Muscle of back (tissue), 13 donors: Measurements from ENCODE around the gene SHCBP1L. TPM values are rescaled to one million over a fixed set of nuclear protein-coding genes. Genes with fewer than 3 reads are reported as not detected.
A peak's percentile ranks its signal among the peaks of the same experiment; 100 is the strongest.

Experiments used
- DNase-seq, 3 donors: peaks; one replicate each; pipeline versions ENCODE4 v3.0.0 to v3.0.0-alpha.2; 2013
- long read RNA-seq, 9 donors: transcript quantifications; one replicate each; lab custom pipeline, GENCODE V29; 2026
- polyA plus RNA-seq, 10 donors: library from polyadenylated mRNA; unstranded; fragments of 120-200 nt; gene quantifications; one replicate each; pipeline ENCODE4 v1.2.1, GENCODE V29; 2013; ENCODE audit not compliant: insufficient read length in 10 of 10

SHCBP1L gene
- polyA plus RNA-seq = 1 to 10 TPM in 1 of 10 donors, under 1 TPM in 9; 0.15 to 1.0 (median 0.39) TPM
- long read RNA-seq, donor 1 = 0 reads
- long read RNA-seq, donor 2 = 0 reads
- long read RNA-seq, donor 3 = 0 reads
- long read RNA-seq, donor 4 = 0 reads
- long read RNA-seq, donor 5 = 0 reads
- long read RNA-seq, donor 6 = 0 reads
- long read RNA-seq, donor 7, partial matches to known transcripts = 0 of 1 reads
- long read RNA-seq, donor 7, other reads (novel, unspliced or antisense) = 0 of 1 reads
- long read RNA-seq, donor 8 = 0 reads
- long read RNA-seq, donor 9 = 0 reads

- peak in 2 of 3 donors; percentile 41 to 77 for DNase-seq
These were observed at the start of gene SHCBP1L for GRCh38 chr1:182952677-182953444. Gene SHCBP1L (minus strand): TSS chr1:182953166. CDS start chr1:182953133, 33 bp downstream.

DNA sequence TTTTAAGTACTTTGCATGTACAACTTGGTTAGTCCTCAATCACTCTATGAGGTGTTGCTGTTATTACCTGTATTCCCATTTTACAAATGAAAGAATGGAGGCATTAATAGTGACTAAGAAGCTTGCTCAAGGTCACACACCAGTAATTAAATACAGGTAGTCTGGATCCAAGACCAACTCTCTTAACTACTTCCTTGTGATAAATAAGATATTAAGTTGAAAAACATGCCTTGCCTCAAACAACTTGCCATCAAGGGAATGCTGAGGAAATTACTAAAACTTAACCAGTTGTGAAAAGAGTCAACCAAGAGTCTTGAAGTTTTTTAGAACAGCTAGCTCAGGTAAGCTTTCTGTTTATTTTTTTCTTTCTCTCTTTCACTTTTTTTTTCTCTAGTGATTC lies 49.3 kb upstream of the SHCBP1L start:
- no peak for DNase-seq

GRCh38 chr1:183000167-183000962 lies 47.4 kb upstream of the SHCBP1L start:
- peak in 1 of 3 donors; percentile 18 for DNase-seq

DNA sequence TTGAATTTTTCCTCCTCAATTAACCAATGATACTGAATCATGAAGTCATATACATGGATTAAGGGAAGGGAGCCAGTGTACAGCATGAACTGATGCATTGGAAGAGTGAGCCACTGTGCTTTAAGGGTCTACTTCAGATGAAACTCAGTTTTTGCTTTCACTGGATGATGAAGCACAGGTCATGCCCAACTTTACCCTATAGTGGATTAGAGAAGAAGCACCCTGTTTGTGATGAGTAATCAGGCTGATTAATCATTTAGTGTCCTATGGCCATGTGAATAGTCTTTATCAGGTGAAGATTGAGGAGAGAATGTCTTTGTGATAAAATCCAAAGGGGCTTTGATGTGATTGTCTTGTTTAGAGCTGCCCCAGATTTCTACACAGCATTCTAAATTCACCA lies 45.5 kb upstream of the SHCBP1L start:
- no peak for DNase-seq

GRCh38 chr1:182996816-182997215 lies 43.9 kb upstream of the SHCBP1L start:
- DNase-seq = no peak

DNA sequence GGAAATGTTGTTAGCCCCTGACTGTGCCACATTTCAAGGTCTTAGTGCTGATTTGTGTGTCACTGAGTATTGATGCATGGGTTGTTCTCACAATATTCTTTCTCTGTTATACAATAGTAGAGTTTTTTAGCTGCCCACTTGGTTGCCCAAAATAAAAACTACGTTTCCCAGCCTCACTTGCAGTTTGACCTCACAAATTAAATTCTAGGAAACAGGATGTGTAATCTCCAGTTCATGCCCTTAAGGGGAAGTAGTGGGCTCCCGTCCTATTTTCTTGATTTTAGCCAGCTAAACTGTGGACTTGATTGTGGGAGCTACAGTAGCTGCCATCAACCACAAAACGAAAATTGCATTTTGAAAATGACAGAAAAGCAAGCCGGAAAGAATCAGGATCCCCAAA lies 42.9 kb upstream of the SHCBP1L start:
- DNase-seq = no peak

DNA sequence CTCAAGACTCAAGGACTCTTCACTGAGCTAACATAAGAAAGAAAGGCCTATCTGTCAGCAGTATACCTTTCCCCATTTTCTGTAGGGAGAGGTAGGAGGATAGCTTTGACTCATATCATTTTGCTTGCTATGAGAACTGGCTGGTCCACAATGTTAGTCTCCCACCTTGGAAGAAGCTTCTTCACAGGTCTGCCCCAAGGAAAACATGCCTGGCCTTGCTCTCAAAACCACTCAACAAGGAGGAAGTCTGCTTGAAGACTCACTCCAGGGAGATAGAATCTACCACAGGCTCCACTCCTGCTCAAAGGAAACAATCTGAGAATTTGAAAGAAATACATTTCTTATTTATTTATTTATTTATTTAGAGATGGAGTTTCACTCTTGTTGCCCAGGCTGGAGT lies 40.8 kb upstream of the SHCBP1L start:
- no peak for DNase-seq

- DNase-seq = no peak
These were observed 37.6 kb upstream of the SHCBP1L start for GRCh38 chr1:182990413-182991144.

DNA sequence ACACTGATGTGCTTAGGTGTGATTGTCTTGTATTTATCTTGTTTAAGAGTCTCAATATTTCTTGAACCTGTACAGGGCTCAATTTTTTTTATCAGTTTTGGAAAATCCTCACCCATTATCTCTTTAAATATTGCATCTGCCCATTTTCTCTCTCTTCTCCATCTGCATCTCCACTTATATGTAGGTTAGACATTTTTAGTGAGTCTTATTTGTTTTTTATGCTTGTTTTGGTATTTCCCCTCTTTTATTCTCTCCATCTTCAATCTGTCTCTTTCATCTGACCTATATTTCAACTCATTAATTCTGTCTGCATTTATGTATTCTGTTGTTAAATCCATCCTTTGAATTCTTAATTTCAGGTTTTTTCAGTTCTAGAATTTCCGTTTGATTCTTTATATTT lies 32.9 kb upstream of the SHCBP1L start:
- no peak for DNase-seq

DNA sequence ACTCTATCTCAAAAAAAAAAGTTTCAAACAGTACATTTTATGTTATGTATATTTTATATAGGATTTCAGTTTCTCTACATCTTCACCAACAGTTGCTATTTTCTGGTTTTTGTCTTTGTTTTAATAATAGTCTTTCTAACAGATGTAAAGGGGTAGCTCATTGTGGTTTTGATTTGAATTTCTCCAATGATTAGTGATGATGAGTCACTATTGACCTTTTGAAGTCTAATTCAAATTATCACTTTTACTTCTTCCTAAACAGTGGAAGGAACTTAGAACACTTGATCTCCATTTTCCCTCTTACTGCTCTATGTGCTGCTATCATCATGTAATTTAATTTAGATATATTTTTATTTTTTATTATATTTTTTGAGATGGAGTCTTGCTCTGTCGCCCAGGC lies 31.7 kb upstream of the SHCBP1L start:
- no peak for DNase-seq

- DNase-seq = no peak
These were observed 31.2 kb upstream of the SHCBP1L start for GRCh38 chr1:182984138-182984537.

GRCh38 chr1:182978151-182978853 lies 25.3 kb upstream of the SHCBP1L start:
- no peak for DNase-seq

DNA sequence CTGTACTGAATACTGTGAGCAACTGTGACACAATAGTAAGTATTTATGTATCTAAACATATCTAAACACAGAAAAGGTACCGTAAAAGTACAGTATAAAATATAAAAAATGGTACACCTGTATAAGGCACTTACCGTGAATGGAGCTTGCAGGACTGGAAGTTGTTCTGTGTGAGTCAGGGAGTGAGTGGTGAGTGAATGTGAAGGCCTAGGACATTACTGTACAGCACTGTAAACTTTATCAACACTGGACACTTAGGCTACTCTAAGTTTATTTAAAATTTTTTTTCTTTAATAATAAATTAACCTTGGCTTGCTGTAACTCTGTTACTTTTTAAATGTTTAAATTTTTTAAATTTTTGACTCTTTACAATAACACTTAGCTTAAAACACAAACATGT lies 24.5 kb upstream of the SHCBP1L start:
- DNase-seq = no peak

DNA sequence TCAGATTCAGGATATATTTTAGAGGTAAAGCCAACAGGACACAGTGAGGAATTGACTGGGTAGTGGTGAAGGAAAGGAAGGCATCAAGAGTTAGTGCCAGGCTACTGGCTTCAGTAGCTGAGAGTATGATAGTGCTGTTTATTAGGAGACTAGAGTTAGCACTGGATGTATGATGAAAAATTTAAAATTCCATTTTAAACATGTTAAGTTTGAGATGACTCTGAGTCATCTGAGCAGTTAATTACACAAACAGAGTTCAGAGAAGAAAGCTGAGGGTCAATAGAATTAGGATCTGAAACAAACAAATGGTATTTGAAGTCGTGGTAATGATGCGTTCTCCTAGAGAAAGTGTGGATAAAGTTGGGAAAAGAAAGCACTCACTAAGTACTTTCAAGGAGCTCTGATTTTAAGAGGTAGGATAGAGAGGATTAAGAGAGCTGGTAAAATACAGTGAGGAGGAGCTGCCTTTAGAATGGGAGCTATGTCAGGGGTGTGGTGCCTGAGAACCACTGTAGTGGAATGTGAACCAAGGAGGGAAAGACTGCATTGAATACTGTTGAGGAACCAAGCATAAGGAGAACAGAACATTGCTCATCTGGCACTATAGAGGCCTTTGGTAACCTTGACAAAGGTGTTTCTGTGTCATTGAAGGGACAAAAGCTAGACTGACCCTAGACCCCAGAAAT lies 21.7 kb upstream of the SHCBP1L start:
- DNase-seq = no peak

DNA sequence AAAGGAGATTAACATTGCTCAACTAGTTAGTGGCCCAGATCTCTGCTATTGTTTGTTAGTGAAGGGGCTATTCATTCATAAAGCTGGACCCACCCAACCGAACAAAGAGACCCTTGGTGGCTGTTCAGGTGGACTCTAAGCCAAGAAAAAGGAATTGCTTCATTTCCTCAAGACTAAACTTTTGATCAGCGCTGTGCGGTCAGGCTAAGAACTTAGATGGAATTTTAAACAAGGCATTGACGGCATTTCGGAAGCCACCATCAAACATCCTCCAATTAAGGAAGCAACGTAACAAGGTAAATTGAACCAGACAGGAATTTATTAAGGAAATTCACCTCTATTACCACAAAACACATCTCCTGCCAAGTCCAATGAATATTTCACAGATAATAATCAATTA lies 19.9 kb upstream of the SHCBP1L start:
- DNase-seq = no peak

DNA sequence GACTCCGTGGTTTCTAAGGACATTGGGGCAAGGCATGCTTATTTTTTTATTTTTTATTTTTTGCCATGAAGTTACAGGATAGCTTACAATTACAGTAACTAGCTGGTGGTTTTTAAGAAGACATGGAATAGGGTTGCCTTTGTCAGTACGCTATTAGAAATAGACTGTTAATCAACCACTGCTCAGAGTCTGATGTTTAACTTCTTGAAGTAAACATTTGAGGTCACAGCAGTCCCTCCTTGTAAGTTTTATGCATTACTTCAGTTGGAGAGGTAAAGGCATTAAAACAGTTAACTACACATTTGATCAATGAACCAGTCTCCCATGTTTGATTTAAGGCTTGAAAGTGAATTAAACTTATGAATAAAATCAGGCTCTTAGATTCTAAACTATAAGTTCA lies 19.3 kb upstream of the SHCBP1L start:
- no peak for DNase-seq

DNA sequence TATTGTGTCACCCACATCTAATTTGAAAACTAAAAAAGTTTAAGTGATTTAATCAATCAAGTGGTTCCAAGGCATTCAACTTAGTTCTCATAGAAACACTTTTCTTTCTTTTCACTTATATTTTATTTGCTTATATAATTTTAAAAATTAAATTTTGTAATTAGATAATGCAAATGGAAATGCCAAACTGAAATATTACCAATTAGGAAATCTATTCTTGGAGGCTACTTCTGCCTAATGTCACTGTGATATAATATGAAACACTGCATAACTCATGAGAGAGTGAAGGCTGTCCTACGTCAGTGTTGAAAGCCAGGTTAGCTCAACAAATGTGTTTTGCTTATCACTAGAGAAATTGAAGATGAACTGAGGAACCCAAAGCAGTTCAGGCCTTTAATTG lies 18.3 kb upstream of the SHCBP1L start:
- DNase-seq = no peak

DNA sequence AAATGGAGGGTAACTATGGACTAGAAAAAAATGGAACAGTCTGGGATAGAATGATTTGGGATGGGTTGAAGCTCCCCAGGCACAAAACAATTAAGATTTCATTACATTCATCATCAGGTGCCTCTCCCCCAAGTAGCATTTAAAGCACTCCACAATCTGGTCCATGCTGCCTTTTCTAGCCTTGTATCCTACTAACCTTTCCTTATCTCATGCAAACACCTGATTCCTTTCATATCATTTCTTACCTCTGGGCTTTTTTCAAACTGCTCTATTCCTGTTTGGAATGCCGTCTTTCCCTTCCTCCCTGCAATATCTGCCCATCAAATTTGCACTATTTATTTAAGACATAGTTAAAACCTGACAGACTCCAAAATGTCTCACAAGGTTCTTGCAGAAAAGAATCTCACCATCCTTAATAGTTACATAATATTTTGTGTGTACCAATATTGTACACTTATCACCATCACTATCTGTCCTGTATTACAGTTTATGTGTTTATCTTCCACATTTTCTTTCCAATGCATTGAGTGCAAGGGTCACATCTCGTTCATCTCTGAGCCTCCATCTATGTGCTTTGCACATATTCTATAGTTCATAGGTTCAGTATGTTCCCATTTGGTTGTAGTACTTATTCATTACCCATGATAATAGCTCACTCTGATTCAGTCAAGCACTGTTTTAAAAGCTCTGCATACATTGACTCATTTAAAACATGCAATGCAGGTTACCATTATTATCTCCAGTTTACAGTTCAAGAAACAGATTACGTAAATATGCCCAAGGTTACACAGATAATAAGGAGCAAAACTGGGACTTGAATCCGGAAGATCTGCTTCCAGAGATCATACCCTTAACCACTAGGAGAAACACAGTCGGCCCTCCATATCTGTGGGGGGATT lies 16.1 kb upstream of the SHCBP1L start:
- DNase-seq = no peak

DNA sequence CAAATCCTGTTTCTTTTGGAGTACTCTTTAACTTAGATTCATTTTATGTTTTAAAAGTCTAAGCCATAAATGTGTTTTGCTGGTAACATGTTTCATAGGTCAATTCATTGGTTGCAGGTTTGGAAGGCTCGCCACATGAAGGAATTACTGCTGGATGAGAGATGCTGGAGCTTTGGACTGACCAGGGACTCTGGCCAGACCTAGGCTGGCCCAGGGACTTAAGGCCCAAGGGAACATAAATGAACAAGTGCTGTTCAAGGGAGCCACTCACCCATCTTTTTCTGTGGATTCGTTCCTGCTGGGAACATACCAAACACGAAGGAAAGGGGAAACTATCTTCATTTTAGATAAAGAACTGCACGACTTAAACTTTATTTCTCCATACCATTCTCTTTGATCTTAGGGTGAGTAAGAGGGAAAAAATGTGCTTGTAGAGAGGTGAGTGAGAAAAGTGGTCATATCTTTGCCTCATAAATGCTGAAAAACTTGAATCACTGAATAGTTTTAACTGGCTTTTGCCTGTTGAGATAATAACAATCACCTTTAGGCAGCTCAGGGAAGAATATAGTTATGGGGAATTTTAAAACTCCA lies 15.3 kb upstream of the SHCBP1L start:
- no peak for DNase-seq
